GM19099 (cell line): ENCODE results near the gene MYH14.

Experiments
- POLR2A ChIP-seq: IDR thresholded peaks from 3 replicates; pipeline ENCODE4 v1.6.1; 2011; ENCODE audit warnings: low read depth; ENCODE audit not compliant: insufficient read length; ENCODE audit errors: extremely low read depth

Gene MYH14

DNA sequence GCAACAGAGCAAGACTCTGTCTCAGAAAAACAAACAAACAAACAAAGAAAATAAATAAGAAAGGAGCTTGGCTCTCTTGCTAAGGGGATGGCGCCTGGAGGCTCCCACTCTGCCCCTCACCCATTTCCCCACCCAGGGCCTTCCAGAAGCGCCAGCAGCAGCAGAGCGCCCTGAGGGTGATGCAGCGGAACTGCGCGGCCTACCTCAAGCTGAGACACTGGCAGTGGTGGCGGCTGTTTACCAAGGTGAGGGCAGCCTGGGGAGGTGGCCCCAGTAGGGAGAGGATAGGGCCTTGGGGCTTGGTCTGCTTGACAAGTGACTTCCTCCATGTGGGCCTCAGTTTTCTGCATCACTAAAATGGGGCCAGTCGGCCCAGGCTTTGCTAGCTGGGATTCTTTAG lies 59.8 kb downstream of the MYH14 start:
- TF ChIP-seq POLR2A: no peak

DNA sequence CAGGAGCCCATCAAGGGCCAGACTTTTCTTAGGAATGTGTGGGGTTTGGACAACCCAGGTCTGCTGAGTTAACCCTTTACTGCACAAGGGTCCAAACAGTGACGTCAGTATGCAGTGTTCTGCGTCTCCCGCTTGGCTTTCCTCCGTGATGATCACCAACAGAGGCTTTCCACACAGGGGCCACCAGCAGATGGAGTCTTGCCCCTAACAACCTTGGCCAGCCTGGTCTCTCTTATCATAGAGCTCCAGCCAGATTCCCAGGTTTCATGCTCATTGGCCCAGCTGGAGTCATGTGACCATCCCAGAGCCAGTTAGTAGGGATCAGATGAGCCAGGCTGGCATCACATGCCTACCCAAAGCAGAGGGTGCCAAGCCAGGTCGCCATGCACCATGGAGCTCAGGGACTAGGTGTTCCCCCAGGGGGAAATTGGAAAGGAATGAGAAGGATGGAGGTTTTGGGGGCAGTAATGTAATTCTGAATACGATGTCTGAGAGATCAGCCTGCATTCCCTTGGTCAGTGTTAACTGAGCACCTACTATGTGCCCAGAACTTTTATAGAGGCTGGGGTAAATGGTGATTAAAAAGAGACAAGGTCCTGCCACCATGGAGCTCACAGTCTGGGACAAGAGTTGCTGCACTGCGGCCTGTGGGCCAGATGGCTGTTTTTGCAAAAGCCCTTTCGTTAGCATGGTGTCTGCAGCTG lies 61.2 kb downstream of the MYH14 start:
- TF ChIP-seq POLR2A: no peak

GRCh38 chr19:50266041-50266440 lies 62.6 kb downstream of the MYH14 start:
- TF ChIP-seq POLR2A: no peak

- TF ChIP-seq POLR2A: no peak
Observed at GRCh38 chr19:50266896-50267295, 63.5 kb downstream of the MYH14 start.

DNA sequence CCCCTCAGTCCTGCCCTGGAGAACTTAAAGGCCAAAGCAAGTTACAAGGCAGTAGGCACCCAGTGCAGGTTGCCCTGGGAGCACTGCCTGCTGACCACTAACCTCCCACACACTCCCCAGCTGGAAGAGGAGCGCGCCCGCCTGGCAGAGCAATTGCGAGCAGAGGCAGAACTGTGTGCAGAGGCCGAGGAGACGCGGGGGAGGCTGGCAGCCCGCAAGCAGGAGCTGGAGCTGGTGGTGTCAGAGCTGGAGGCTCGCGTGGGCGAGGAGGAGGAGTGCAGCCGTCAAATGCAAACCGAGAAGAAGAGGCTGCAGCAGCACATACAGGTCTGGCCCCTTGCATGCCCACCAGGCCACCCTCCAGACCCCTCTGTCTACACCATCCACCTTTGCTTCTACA lies 64.6 kb downstream of the MYH14 start:
- no peak for TF ChIP-seq POLR2A

DNA sequence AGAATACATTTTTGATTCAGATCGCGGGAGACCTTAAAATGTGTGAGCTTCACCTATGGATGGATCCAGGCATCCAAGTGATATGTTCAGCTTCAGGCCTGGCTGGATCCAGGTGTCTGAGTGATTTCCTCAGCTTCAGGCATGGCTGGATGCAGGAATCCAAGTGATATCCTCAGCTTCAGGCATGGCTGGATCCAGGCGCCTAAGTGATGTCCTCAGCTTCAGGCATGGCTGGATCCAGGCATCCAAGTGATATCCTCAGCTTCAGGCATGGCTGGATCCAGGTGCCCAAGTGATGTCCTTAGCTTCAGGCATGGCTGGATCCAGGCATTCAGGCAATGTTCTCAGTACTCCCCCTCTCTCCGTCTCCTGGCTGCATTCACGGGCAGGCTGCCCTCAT lies 65.1 kb downstream of the MYH14 start:
- TF ChIP-seq POLR2A: no peak

GRCh38 chr19:50269653-50270052 lies 66.2 kb downstream of the MYH14 start:
- TF ChIP-seq POLR2A: no peak

DNA sequence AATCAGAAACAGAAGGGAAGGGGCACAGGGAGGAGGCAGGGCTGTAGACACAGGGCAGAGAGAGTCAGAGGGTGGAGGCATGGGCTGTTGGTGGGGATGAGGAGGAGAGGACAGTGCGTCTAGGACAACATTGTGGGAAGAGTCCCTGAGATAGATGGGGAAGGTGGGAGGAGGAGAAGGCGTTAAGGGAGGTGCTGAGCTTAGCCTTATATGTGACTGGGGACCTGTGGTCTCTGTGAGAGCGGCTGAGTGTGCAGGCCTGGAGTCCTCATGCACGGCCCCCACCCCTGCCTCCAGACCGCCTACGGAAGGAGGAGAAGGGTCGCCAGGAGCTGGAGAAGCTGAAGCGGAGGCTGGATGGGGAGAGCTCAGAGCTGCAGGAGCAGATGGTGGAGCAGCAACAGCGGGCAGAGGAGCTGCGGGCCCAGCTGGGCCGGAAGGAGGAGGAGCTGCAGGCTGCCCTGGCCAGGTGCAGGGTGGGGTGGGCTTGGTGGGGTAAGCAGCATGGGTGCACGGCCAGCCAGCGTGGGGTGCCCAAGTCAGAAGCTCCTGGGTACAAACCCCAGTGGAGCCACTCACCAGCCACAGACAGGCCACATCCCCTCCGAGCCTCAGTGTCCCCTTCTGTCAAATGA lies 69.0 kb downstream of the MYH14 start:
- TF ChIP-seq POLR2A: no peak

DNA sequence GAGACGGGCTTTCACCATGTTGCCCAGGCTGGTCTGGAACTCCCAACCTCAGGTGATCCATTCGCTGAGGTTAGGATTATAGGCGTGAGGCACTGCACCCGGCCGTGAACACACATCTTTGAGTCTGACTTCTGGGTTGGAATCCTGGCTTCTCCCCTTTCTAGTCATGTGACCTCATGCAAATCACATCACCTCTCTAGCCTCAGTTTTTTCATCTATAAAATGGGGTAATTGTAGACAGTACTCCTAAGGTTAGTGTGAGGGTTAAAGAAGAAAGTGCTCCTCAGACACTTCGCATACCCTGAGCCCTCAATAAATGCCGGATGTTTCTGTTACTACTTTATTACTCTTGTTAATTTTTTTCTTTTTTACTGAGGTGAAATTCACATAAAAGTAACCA lies 70.4 kb downstream of the MYH14 start:
- TF ChIP-seq POLR2A: no peak

DNA sequence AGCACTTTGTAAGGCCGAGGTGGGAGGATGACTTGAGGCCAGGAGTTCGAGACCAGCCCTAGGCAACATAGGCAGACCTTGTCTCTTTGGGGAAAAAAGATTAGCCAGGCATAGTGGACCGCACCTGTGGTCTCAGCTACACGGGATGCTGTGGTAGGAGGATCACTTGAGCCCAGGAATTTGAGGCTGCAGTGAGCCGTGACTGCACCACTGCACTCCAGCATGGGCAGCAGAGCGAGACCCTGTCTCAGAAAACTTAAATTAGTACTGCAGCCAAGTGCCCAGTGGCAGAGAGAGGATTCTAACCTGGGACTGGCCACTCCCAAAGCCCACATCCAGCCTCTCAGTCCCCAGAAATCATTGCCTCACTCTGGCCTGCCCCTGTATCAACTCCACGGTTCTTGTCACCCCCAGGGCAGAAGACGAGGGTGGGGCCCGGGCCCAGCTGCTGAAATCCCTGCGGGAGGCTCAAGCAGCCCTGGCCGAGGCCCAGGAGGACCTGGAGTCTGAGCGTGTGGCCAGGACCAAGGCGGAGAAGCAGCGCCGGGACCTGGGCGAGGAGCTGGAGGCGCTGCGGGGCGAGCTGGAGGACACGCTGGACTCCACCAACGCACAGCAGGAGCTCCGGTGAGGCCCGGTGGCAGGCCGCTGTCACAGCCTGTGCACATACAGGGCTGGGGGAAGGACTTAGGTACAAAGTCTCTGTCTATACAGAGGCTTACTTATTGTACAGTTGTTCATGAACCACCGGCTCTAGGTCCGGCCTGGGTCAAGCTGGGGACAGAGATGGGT lies 72.4 kb downstream of the MYH14 start:
- no peak for TF ChIP-seq POLR2A

DNA sequence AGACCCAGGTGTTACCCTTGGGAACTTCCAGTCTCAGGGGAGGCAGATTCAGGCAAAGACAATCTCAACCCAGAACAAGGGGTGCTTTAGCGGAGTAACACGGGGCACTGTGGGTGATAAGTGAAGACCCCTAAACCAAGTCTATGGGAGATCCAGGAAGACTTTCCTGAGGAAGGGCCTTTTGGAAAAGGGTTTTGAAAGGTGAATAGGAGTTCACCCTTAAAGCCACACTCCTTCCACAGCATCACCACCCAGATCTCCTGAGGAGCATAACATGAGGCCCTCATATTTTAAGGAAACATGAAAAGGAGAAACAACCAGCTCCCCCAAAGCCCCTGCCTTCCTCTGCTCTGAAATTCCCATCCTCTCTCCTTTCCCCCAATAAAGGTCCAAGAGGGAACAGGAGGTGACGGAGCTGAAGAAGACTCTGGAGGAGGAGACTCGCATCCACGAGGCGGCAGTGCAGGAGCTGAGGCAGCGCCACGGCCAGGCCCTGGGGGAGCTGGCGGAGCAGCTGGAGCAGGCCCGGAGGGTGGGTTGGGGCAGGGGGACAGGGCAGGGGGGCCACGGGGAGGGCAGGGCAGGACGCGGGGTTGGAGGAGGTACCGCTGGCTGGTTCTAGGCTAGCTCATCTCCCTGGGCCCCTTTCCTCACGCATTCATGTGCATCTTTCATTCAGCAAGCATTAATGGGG lies 73.1 kb downstream of the MYH14 start:
- TF ChIP-seq POLR2A: no peak

DNA sequence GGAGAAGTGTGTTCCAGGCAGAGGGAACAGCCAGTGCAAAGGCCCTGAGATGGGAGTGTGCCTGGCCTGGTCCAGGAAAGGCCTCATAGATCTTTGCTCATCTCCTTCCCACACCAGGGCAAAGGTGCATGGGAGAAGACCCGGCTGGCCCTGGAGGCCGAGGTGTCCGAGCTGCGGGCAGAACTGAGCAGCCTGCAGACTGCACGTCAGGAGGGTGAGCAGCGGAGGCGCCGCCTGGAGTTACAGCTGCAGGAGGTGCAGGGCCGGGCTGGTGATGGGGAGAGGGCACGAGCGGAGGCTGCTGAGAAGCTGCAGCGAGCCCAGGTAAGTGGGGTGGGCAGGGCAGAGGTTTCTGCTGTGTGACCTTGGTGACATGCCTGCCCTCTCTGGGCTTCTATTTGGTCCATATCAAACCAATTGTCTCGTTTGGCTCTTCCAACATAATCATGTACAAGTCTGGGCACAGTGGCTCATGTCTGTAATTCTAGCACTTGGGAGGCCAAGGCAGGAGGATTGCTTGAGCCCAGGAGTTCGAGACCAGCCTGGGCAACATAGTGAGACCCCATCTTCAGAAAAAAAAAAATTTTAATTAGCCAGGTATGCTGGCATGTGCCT lies 74.7 kb downstream of the MYH14 start:
- no peak for TF ChIP-seq POLR2A

GRCh38 chr19:50280074-50280473 lies 76.7 kb downstream of the MYH14 start:
- TF ChIP-seq POLR2A: no peak

- no peak for TF ChIP-seq POLR2A
Observed at GRCh38 chr19:50280983-50281382, 77.6 kb downstream of the MYH14 start.

GRCh38 chr19:50281491-50281890 lies 78.1 kb downstream of the MYH14 start:
- no peak for TF ChIP-seq POLR2A
